IMR-90 (cell line): Measurements from ENCODE around the gene PLAGL1. TPM values are rescaled to one million over a fixed set of nuclear protein-coding genes. Genes with fewer than 3 reads are reported as not detected.

Experiments
- ATAC-seq: fragments of 200-7000 bp; cut with Tn5 transposase; 2 replicates; pipeline ENCODE4 v1.9.1; 2020; ENCODE audit warnings: low read depth, mild to moderate bottlenecking, moderate library complexity
- BruUV-seq: library from RNA; stranded (reverse); fragments of 400-500 nt; replicated peaks from 2 replicates; lab custom pipeline; 2021; lab: Mats Ljungman, UMichigan
- CTCF ChIA-PET: fragments of 300-600 bp; formaldehyde crosslinking; extraction: SDS; loops from one replicate; lab custom pipeline; 2021; ENCODE audit warnings: antibody characterized with exemption; lab: Yijun Ruan, JAX
- POLR2A ChIA-PET: fragments of 300-600 bp; sonication (Branson Sonifier 250); formaldehyde crosslinking; loops from one replicate; lab custom pipeline; 2022; ENCODE audit warnings: antibody characterized with exemption; ENCODE audit not compliant: unreplicated experiment; lab: Charles Lee
- DNase-seq: peaks from one replicate; pipeline ENCODE4 v3.0.0; 2013
- H2AFZ ChIP-seq: replicated peaks from 2 replicates; pipeline ENCODE3; 2013; ENCODE audit warnings: low read length, mild to moderate bottlenecking; ENCODE audit not compliant: poor library complexity
- H2AK5ac ChIP-seq: 2 replicates; pipeline ENCODE4 v1.6.1; 2013; ENCODE audit warnings: low read depth, low read length, inconsistent platforms
- H2AK9ac ChIP-seq: replicated peaks from 2 replicates; pipeline ENCODE3; 2013; ENCODE audit warnings: mild to moderate bottlenecking, low read depth, low read length, moderate library complexity; ENCODE audit not compliant: poor library complexity
- H2BK120ac ChIP-seq: 2 replicates; pipeline ENCODE4 v1.6.1; 2013; ENCODE audit warnings: low read depth, low read length, inconsistent platforms
- H2BK15ac ChIP-seq: 3 replicates; pipeline ENCODE4 v1.6.1; 2013; ENCODE audit warnings: low read depth, low read length, inconsistent platforms
- H2BK20ac ChIP-seq: 2 replicates; pipeline ENCODE4 v1.6.1; 2013; ENCODE audit warnings: low read depth, mild to moderate bottlenecking, inconsistent platforms, low read length, moderate library complexity
- H2BK5ac ChIP-seq: 2 replicates; pipeline ENCODE4 v1.6.1; 2013; ENCODE audit warnings: mild to moderate bottlenecking, low read depth, low read length, inconsistent platforms; ENCODE audit not compliant: poor library complexity, severe bottlenecking
- H3K14ac ChIP-seq: replicated peaks from 2 replicates; pipeline ENCODE4 v1.6.1; 2013; ENCODE audit warnings: low read depth, low read length, inconsistent platforms
- H3K18ac ChIP-seq: 2 replicates; pipeline ENCODE4 v1.6.1; 2013; ENCODE audit warnings: low read depth, low read length, control low read depth
- H3K23ac ChIP-seq: 2 replicates; pipeline ENCODE4 v1.6.1; 2013; ENCODE audit warnings: low read depth, low read length, inconsistent platforms
- H3K27ac ChIP-seq: 2 replicates; pipeline ENCODE4 v1.5.1; 2013; ENCODE audit warnings: mild to moderate bottlenecking, control low read depth, low read length; ENCODE audit not compliant: insufficient read depth
- H3K27me3 ChIP-seq: 2 replicates; pipeline ENCODE4 v1.6.1; 2013; ENCODE audit warnings: low read length; ENCODE audit not compliant: control insufficient read depth, insufficient read depth
- H3K36me3 ChIP-seq: 2 replicates; pipeline ENCODE4 v1.6.1; 2013; ENCODE audit warnings: low read length, mixed read lengths; ENCODE audit not compliant: control insufficient read depth, insufficient read depth
- H3K4ac ChIP-seq: 2 replicates; pipeline ENCODE4 v1.6.1; 2013; ENCODE audit warnings: low read depth, low read length, inconsistent platforms
- H3K4me1 ChIP-seq: 2 replicates; pipeline ENCODE4 v1.6.1; 2013; ENCODE audit warnings: low read length, mixed read lengths; ENCODE audit not compliant: control insufficient read depth, insufficient read depth
- H3K4me2 ChIP-seq: 2 replicates; pipeline ENCODE4 v1.6.1; 2013; ENCODE audit warnings: low read depth, mild to moderate bottlenecking, control low read depth, low read length, moderate library complexity
- H3K4me3 ChIP-seq: 2 replicates; pipeline ENCODE4 v1.5.1; 2013; ENCODE audit warnings: low read depth, mild to moderate bottlenecking, control low read depth, low read length, moderate library complexity; ENCODE audit not compliant: insufficient read depth
- H3K56ac ChIP-seq: 2 replicates; pipeline ENCODE4 v1.6.1; 2013; ENCODE audit warnings: low read length, inconsistent platforms; ENCODE audit not compliant: insufficient read depth; ENCODE audit errors: extremely low read depth
- H3K79me1 ChIP-seq, 2 experiments: 2 replicates each; pipeline ENCODE4 v1.6.1; 2013; ENCODE audit warnings: low read length in 2 of 2, inconsistent platforms in 1 of 2, low read depth in 1 of 2
- H3K9ac ChIP-seq: 2 replicates; pipeline ENCODE4 v1.6.1; 2013; ENCODE audit warnings: low read depth, low read length, control low read depth
- H3K9me1 ChIP-seq: 2 replicates; pipeline ENCODE4 v1.6.1; 2013; ENCODE audit warnings: low read length, inconsistent platforms; ENCODE audit not compliant: insufficient read depth
- H3K9me3 ChIP-seq: 2 replicates; pipeline ENCODE4 v1.6.1; 2013; ENCODE audit warnings: low read length; ENCODE audit not compliant: control insufficient read depth, insufficient read depth
- H4K20me1 ChIP-seq: 2 replicates; pipeline ENCODE4 v1.6.1; 2013; ENCODE audit warnings: low read length, inconsistent platforms; ENCODE audit not compliant: insufficient read depth
- H4K5ac ChIP-seq: 2 replicates; pipeline ENCODE4 v1.6.1; 2013; ENCODE audit warnings: mild to moderate bottlenecking, low read depth, low read length, control low read depth
- H4K8ac ChIP-seq, 2 experiments: 2 replicates each; pipeline ENCODE4 v1.6.1; 2013; ENCODE audit warnings: low read depth in 2 of 2, low read length in 2 of 2, control low read depth in 1 of 2, inconsistent platforms in 1 of 2
- H4K91ac ChIP-seq: 2 replicates; pipeline ENCODE4 v1.6.1; 2013; ENCODE audit warnings: low read depth, low read length, inconsistent platforms; ENCODE audit not compliant: insufficient read depth
- CHD1 ChIP-seq: IDR thresholded peaks from 2 replicates; pipeline ENCODE4 v1.6.1; 2012; ENCODE audit warnings: low read depth, low read length, improper control_type of control experiment
- ELK1 ChIP-seq: fragments of 150-350 bp; IDR thresholded peaks from 2 replicates; pipeline ENCODE4 v1.6.1; 2016; ENCODE audit warnings: low read depth, mild to moderate bottlenecking, low read length, moderate library complexity, borderline replicate concordance
- MAFK ChIP-seq: IDR thresholded peaks from 2 replicates; pipeline ENCODE4 v1.6.1; 2012; ENCODE audit warnings: low read depth, low read length, improper control_type of control experiment
- POLR2A ChIP-seq: IDR thresholded peaks from 2 replicates; pipeline ENCODE4 v1.6.1; 2012; ENCODE audit warnings: mild to moderate bottlenecking, low read depth, low read length
- dilution Hi-C: fragments of 300-500 bp; cut with HindIII; formaldehyde crosslinking; loops from one replicate; pipeline ENCODE4 v1.14.3; 2018; ENCODE audit warnings: low sequenced_read_pairs; ENCODE audit not compliant: unreplicated experiment
- in situ Hi-C: fragments of 300-500 bp; cut with MboI; formaldehyde crosslinking; loops from 3 replicates; pipeline ENCODE4 v1.14.3; 2019; ENCODE audit warnings: low sequenced_read_pairs, inconsistent platforms, mixed read lengths
- intact Hi-C: fragments of 100-400 bp; cut with micrococcal nuclease; formaldehyde crosslinking; loops from 2 replicates; pipeline ENCODE4 v1.10.0; 2022
- polyA plus RNA-seq, 3 experiments: library from polyadenylated mRNA; depleted of rRNA; stranded (reverse); fragments of >200 nt; gene quantifications; 2 replicates each; pipeline ENCODE4 v1.2.3, GENCODE V29; 2012; ENCODE audit warnings: low replicate concordance in 1 of 3
- total RNA-seq: library from RNA; depleted of rRNA; stranded (reverse); fragments of >200 nt; gene quantifications from 2 replicates; pipeline ENCODE4 v1.2.3, GENCODE V29; 2012

The PLAGL1 gene
- total and polyA plus RNA-seq, 2 of the 4 experiments (the other 2 are of a cell fraction), result 23.3 to 73.8 TPM

DNA sequence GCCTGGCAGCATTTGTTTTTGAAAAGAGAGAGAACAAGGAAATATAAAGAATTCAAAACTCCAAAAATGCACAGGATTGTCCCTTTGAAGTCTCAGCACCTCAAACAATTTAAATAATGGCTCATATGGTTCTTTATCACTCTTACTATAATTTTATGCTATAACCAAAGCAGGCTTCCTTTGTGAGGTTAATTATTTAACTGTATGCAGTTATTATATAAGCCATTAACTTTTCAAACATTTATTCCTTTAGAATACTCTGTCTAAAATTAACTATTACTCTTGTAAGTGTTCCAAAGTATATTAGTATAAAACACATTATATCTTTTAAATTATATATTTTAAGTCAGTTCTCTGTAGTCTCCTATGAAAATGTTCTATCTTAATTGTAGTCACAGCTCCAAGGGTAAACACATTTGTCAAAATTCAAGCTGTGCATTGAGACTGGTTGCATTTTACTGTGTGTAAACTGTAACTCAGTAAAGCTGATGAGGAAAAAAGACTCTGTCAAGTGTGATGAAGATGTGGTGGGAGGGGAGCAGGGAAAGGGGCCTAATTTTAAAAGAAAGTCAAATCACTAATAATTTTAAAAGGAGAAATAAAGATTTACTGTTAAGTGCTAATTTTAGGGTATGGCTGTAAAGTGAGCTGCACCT lies 20.0 kb upstream of the PLAGL1 start:
- H2BK15ac ChIP-seq, result no peak overlapping the region
- in situ Hi-C loops, result no loop called here
- no peak overlapping the region for H2BK20ac ChIP-seq
- H3K9me3 ChIP-seq, result no peaks in the 10 kb centered on the region; the same call in 1 of the 2 replicates
- DNase-seq (no peak), ATAC-seq (no peak)
- no peaks in the 10 kb centered on the region for H3K4me1 ChIP-seq
- H3K18ac ChIP-seq, result no peak overlapping the region
- H3K56ac ChIP-seq, result no peak overlapping the region
- H4K20me1 ChIP-seq, result no peaks in the 10 kb centered on the region
- H3K9ac ChIP-seq, result no peak overlapping the region
- no peak overlapping the region for H3K14ac ChIP-seq
- H2AFZ ChIP-seq, result no peak overlapping the region
- no peak overlapping the region for H4K8ac ChIP-seq
- no peak overlapping the region for H2AK9ac ChIP-seq
- ChIA-PET POLR2A (no interaction called here), CTCF (no interaction called here)
- H2AK5ac ChIP-seq, result no peak overlapping the region
- H3K36me3 ChIP-seq, result no peaks in the 10 kb centered on the region
- no TSS peak for BruUV-seq
- no peak overlapping the region for H3K23ac ChIP-seq
- no peak overlapping the region for H4K91ac ChIP-seq
- no peak for TF ChIP-seq MAFK
- TF ChIP-seq POLR2A, result no peak
- no peak for TF ChIP-seq ELK1
- no peak for TF ChIP-seq CHD1
- H3K79me1 ChIP-seq, result no peaks in the 10 kb centered on the region
- dilution Hi-C loops, result no loop called here
- intact Hi-C loops, result no loop called here
- no peak overlapping the region for H3K27ac ChIP-seq
- H3K27me3 ChIP-seq, result peaks cover 7% of the 10 kb centered on the region
- no peak overlapping the region for H3K4me3 ChIP-seq
- H2BK120ac ChIP-seq, result no peak overlapping the region
- no peak overlapping the region for H4K5ac ChIP-seq
- H3K4me2 ChIP-seq, result no peak overlapping the region
- no peak overlapping the region for H2BK5ac ChIP-seq
- H3K9me1 ChIP-seq, result no peaks in the 10 kb centered on the region
- no peak overlapping the region for H3K4ac ChIP-seq
